AG09319 (cell line): ENCODE data around the gene IER5L.
"Not testable (repeated sequence)": the region's sequence is repeated elsewhere in the genome, so short reads cannot be mapped to it uniquely, and the experiment has no call there.

Experiments
- DNase-seq: peaks from one replicate; pipeline ENCODE4 v3.0.0-alpha.2; 2010; ENCODE audit warnings: low read depth; ENCODE audit errors: extremely low read depth
- TF ChIP-seq, protein P1 (sequence below): IDR thresholded peaks from 2 replicates; pipeline ENCODE4 v1.5.1; 2011; ENCODE audit warnings: low read depth, mild to moderate bottlenecking, inconsistent platforms, low read length, moderate library complexity

Gene IER5L

DNA sequence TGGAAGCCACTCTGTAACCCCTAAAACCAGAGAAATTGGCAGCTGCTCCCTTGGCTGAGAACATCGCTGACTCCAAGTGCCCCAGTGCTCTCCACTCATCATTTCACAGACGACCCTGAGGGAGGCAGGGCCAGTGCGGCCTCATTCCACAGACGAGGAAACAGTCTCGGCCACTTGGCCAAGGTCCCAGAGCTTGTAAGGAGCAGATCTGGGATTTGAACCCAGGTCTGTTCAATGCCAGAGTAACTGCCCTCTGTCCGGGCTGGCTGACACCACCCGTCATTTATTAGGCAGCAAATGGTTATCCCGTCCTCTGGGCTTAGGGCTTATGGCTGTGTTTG, 19.9 kb upstream of the IER5L start:
- DNase-seq = no peak
- TF ChIP-seq, protein P1, sequence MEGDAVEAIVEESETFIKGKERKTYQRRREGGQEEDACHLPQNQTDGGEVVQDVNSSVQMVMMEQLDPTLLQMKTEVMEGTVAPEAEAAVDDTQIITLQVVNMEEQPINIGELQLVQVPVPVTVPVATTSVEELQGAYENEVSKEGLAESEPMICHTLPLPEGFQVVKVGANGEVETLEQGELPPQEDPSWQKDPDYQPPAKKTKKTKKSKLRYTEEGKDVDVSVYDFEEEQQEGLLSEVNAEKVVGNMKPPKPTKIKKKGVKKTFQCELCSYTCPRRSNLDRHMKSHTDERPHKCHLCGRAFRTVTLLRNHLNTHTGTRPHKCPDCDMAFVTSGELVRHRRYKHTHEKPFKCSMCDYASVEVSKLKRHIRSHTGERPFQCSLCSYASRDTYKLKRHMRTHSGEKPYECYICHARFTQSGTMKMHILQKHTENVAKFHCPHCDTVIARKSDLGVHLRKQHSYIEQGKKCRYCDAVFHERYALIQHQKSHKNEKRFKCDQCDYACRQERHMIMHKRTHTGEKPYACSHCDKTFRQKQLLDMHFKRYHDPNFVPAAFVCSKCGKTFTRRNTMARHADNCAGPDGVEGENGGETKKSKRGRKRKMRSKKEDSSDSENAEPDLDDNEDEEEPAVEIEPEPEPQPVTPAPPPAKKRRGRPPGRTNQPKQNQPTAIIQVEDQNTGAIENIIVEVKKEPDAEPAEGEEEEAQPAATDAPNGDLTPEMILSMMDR = no peak

DNA sequence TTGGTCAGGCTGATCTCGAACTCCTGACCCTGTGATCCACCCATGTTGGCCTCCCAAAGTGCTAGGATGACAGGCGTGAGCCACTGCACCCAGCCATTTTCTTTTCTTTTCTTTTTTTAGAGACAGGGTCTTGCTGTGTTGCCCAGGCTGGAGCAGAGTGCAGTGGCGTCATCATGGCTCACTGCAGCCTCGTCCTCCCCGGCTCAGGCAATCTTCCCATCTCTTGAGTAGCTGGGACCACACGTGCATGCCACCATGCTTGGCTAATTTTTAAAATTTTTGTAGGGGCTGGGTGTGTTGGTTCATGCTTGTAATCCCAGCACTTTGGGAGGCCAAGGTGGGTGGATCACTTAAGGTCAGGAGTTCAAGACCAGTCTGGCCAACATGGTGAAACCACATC, 19.0 kb upstream of the IER5L start:
- DNase-seq = not testable (repeated sequence)

DNA sequence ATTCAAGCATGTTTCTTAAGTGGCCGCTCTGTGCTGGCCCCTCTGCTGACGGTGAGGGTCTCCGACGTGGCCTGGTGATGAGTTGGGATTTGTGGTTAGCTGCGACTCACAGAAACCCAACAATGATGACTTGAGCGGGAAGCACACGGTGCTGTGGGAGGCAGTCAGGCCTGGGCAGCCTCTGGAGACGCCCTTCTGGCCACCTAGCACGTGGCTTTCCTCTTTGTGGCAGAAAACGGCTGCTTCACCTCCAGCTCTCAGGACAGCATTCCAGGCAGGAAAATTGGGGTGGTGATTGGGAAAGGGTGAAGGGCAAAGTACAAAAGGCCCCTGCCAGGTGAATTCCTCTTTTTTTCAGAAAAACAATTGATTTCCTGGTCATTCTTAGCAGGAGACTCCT, 17.5 kb upstream of the IER5L start:
- TF ChIP-seq, protein P1 = no peak
- no peak for DNase-seq

DNA sequence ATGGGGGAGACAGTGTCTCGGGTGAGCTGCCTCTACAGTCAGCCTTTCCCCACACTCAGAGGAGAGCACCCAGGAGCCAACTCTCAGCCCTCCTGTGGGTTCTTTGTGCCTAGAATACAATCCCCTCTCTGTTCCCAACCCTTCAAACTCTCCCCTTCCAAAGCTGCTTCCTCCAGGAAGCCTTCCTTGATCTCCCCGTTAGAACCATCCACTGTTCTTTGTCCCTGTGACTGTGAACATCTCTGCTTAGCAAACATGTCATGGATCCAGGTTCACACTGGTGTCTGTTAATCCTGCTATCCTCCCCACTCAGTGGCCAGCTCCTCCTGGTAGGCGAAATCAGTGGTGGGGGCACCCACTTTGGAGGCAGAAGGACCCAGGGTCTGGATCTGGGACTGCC, 16.2 kb upstream of the IER5L start:
- no peak for DNase-seq

DNA sequence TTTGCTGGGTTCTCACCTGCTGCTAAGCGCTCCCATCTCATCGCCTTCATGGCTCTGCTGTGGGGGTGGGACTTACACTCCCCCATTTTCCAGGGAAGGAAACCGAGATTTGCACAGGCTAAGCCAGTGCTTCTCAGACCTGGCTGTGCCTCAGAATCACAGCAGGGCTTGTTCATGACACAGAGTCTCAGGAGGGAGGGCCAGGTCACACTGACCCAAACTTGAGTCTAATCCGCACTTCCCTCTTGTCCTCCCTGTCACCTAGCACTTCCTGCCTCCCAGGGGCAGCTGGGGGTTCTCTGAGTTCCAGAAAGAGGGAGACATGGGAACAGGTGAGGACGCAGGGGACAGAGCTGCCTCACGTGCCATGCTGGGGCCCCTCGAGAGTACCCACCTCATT, 15.6 kb upstream of the IER5L start:
- DNase-seq = no peak
- TF ChIP-seq, protein P1 = no peak

More for the DNA sequence above, 16.2 kb upstream of the IER5L start:
- TF ChIP-seq, protein P1 = no peak

DNA sequence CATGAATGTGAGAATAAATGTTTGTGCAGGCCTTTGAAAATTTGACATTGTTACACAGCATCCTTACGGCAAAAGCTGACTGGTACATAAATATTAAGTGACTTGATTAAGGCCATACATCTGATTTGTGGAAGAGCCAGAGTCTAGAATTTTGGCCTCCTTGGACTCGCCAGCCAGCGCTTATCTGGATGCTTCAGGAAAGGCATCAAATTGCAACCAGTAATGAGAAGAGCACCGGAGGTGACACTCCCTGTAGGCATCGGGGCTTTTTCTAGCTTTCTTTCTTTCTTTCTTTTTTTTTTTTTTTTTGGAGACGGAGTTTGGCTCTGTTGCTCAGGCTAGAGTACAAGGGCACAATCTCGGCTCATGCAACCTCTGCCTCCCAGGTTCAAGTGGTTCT, 13.2 kb upstream of the IER5L start:
- TF ChIP-seq, protein P1 = no peak
- DNase-seq = no peak

DNA sequence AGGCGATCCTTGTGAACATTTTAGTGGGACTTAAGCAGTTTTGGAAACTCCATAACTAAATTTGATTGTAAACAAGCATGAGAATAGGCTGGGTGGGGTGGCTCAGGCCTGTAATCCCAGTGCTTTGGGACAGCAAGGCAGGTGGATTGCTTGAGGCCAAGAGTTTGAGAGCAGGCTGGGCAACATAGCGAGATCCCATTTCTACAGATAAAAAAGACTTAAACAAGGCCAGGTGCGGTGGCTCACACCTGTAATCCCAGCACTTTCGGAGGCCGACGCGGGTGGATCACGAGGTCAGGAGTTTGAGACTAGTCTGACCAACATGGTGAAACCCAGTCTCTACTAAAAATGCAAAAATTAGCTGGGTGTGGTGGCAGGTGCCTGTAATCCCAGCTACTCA, 11.9 kb upstream of the IER5L start:
- not testable (repeated sequence) for DNase-seq

DNA sequence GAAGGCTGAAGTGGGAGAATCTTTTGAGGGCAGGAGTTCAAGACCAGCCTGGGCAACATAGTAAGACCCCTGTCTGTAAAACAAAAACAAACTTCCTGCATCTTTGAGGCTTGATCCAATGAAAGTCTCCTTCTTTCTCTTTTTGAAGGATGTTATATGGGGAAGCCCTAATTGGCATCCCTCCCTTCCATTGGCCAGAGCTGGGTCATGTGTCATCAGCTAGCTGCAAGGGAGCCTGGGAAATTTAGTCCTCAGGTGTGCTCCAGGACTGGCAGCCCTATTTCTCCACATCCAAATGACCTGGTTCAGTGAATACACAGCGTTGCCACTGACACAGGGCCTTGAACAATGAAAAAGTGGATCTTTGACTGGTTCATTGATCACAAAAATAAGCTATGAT, 9.0 kb upstream of the IER5L start:
- no peak for DNase-seq
- TF ChIP-seq, protein P1 = no peak

DNA sequence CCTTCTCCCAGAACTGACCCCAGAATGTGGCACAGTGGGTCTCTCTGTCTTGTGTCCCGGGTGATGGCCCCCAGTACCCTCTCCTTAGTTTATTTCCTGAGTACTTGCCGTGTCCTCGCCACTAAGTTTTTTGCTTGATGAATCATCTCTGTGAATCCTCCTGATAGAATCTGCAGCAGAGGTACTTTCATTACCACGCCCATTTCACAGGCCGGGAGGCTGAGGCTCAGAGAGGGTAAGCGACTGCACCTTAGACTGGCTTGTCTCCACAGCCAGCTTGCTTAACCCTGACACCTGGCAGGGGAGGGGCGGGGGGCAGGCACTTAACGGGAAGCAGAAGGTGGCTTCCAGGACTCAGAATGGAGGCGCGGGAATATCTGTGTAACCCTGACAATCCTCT, 7.9 kb upstream of the IER5L start:
- DNase-seq = no peak
- TF ChIP-seq, protein P1 = no peak
